B cell (primary cell): ENCODE data around the gene SIRPA.

Experiments used
- CTCF ChIP-seq: fragments of 200-600 bp; IDR thresholded peaks from one replicate; pipeline ENCODE4 v1.8.0; 2022; ENCODE audit warnings: antibody characterized with exemption, mild to moderate bottlenecking
- EZH2 ChIP-seq: IDR thresholded peaks from 2 replicates; pipeline ENCODE4 v1.6.1; 2012; ENCODE audit warnings: borderline replicate concordance, low read depth, mild to moderate bottlenecking, moderate library complexity, low read length; ENCODE audit not compliant: insufficient read depth, poor library complexity, severe bottlenecking

- TF ChIP-seq CTCF (no peak), EZH2 (no peak)
Observed at GRCh38 chr20:1876217-1876921, 18.8 kb upstream of the SIRPA start.
